ENCODE measurements around the gene ZNF296.

Gene ZNF296

DNA sequence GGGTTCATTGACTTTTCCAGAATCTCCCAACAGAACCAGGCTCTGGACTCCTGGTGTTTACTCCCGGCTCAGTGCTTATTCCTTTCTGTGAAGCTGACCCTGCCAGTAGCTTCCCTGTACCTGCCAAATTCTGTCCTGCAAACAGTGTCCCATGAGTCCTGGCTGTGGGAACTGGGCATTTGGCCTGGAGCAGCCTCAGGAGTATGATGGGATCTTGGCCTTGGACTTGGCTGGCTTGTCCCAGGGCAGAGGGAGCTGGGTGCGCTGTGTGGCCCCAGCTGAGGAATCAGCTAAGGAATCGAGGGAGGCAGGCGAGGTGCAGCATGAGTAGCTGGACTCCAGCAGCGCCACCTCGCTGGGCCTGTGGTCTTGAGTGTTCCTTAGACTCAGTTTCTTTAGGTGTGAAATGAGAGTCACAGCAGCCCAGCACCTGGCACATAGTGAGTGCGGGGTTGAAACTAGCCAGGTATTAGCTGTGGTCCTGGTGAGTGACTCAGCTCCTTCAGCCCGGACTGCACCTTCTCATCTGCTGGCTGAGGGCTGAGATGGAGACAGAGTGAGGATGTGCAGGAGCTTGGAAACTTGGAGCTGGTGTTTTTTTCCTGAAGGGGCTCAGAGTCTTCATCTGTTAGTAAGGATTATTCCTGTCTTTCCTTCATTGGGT lies 27.1 kb downstream of the ZNF296 start:
- H3K36me3 ChIP-seq = peaks cover 17 to 62% (median 54%) of the 10 kb centered on the region in 3 donors
- TF ChIP-seq, protein P1, sequence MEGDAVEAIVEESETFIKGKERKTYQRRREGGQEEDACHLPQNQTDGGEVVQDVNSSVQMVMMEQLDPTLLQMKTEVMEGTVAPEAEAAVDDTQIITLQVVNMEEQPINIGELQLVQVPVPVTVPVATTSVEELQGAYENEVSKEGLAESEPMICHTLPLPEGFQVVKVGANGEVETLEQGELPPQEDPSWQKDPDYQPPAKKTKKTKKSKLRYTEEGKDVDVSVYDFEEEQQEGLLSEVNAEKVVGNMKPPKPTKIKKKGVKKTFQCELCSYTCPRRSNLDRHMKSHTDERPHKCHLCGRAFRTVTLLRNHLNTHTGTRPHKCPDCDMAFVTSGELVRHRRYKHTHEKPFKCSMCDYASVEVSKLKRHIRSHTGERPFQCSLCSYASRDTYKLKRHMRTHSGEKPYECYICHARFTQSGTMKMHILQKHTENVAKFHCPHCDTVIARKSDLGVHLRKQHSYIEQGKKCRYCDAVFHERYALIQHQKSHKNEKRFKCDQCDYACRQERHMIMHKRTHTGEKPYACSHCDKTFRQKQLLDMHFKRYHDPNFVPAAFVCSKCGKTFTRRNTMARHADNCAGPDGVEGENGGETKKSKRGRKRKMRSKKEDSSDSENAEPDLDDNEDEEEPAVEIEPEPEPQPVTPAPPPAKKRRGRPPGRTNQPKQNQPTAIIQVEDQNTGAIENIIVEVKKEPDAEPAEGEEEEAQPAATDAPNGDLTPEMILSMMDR (IDR thresholded peaks at IDR 0.05) = no peak
- H3K9me3 ChIP-seq = no peaks in the 10 kb centered on the region
- H3K27me3 ChIP-seq = no peaks in the 10 kb centered on the region
- intact Hi-C loops (cut with DNase I; ENCODE audit: low total_unique reads) = no loop called here
- no peak for DNase-seq
- no peak overlapping the region for H3K4me3 ChIP-seq
- H3K4me1 ChIP-seq = peaks cover 0 to 38% (median 3%) of the 10 kb centered on the region in 4 donors
- H3K27ac ChIP-seq = no peak overlapping the region

DNA sequence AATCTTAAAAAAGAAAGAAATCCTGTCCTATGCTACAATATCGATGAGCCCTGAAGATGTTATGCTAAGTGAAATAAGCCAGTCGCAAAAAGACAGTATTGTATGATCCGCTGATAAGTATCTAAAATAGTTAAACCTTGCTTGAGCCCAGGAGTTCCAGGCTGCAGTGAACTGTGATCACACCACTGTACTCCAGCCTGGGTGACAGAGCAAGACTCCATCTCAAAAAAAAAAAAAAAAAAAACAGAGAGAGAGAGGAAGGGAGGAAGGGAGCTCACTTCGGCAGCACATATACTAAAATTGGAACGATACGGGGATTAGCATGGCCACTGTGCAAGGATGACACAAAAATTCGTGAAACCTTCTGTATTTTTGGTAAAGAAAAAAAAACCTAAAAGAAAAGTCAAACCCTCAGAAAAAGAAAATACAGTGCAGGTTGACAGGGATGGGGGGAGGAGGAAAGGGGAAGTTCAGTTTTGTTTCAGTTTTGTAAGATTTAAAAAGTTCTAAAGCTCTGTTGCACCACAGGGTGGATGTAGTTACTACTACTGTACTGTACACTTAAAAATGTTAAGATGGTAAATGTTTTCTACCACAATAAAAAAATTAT lies 29.0 kb downstream of the ZNF296 start:
- Histone ChIP-seq H3K9me3 (no peaks in the 10 kb centered on the region), H3K27me3 (no peaks in the 10 kb centered on the region), H3K27ac (no peak overlapping the region), H3K36me3 (peaks cover 20 to 61% (median 53%) of the 10 kb centered on the region in 3 donors), H3K4me1 (peaks cover 0 to 38% (median 6%) of the 10 kb centered on the region in 4 donors), H3K4me3 (no peak overlapping the region)
- DNase-seq = no peak
- TF ChIP-seq, protein P1 (IDR thresholded peaks at IDR 0.05) = no peak
- intact Hi-C loops (cut with DNase I; ENCODE audit: low total_unique reads) = no loop called here

DNA sequence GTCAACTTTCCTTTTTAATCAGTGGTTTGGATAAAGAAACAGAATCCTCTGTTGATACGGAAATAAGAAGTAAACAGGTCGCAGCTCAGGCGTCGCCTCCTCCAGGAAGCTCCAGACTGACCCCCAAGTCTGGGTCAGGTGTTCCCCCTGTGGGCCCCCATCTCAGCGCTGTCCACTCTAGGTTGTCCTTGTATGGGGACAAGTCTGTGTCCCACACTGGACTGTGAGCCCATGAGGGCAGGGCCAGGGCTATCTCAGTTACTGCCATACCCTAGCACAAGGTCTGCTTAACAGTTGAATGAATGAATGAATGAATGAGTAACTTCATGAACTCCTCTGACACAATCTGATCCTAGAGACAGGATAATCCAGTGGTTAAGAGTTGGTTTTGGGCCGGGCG lies 29.9 kb downstream of the ZNF296 start:
- H3K36me3 ChIP-seq = peaks cover 29 to 61% (median 53%) of the 10 kb centered on the region in 3 donors
- no peak overlapping the region for H3K27ac ChIP-seq
- no peak overlapping the region for H3K4me3 ChIP-seq
- H3K4me1 ChIP-seq = peaks cover 0 to 42% (median 12%) of the 10 kb centered on the region in 4 donors
- TF ChIP-seq, protein P1 (IDR thresholded peaks at IDR 0.05) = no peak
- DNase-seq = no peak
- H3K9me3 ChIP-seq = no peaks in the 10 kb centered on the region
- no peaks in the 10 kb centered on the region for H3K27me3 ChIP-seq
- intact Hi-C loops (cut with DNase I; ENCODE audit: low total_unique reads) = no loop called here

DNA sequence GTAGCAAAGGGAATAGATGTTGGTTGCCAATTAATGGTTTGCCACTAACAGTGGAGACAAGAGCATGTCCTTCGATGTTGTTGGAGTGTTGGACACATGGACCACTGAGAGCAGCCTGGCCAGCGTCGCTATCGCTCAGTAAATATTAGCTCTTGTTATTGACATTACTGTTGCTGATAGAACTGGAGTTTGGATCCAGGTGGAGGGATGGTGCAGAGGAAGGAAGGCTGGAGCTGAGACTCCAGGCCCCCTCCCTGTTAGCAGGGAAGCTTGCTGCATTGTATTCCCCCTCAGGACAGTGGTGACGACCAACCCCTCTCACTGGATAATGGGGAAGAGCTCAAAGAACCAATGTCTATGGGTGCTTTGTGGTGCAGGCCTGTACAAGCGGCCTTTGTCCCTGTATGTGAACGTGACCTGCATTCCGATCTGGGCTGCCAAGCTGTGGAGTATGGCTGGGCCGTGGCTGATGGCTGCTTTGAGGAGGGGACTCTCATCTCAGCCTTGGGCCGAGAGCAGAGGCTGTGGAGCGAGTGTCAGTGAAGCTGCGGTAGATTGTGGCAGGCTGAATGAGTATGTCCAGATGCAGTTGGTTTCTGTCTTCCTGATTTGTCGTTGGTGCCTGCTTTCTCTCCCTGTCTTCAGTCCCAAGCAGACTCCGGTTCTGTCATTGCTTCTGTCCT lies 30.5 kb downstream of the ZNF296 start:
- Histone ChIP-seq H3K4me3 (no peak overlapping the region), H3K36me3 (peaks cover 32 to 64% (median 58%) of the 10 kb centered on the region in 3 donors), H3K4me1 (peaks cover 0 to 48% (median 17%) of the 10 kb centered on the region in 4 donors), H3K9me3 (no peaks in the 10 kb centered on the region), H3K27me3 (no peaks in the 10 kb centered on the region), H3K27ac (no peak overlapping the region)
- DNase-seq = no peak
- TF ChIP-seq, protein P1 (IDR thresholded peaks at IDR 0.05) = no peak
- intact Hi-C loops (cut with DNase I; ENCODE audit: low total_unique reads) = no loop called here

DNA sequence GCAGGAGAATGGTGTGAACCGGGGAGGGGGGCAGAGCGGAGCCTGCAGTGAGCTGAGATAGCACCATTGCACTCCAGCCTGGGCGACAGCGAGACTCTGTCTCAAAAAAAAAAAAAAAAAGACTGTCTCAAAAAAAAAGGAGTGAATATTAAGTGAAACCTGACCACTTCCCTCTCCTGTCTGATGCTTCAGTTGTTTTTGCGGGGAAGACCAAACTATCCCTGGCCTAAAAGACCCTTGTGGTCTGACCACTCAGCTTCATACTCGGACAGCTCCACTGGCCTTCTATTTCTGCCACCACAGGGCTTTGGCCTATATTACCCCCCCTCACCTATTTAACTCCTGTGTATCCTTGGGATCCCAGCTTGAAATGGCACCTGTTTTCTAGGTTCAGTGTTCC lies 35.2 kb downstream of the ZNF296 start:
- no peaks in the 10 kb centered on the region for H3K27me3 ChIP-seq
- no peak for DNase-seq
- H3K4me3 ChIP-seq = no peak overlapping the region
- H3K9me3 ChIP-seq = no peaks in the 10 kb centered on the region
- peaks cover 38 to 62% (median 60%) of the 10 kb centered on the region in 3 donors for H3K36me3 ChIP-seq
- H3K4me1 ChIP-seq = peaks cover 0 to 43% (median 32%) of the 10 kb centered on the region in 4 donors
- TF ChIP-seq, protein P1 (IDR thresholded peaks at IDR 0.05) = no peak
- H3K27ac ChIP-seq = no peak overlapping the region
- intact Hi-C loops (cut with DNase I; ENCODE audit: low total_unique reads) = no loop called here
